Hindlimb muscle (tissue), 1 donor: ENCODE measurements around the gene MYOM1. TPM values are rescaled to one million over a fixed set of nuclear protein-coding genes. Genes with fewer than 3 reads are reported as not detected.
"Not testable (repeated sequence)": the region's sequence is repeated elsewhere in the genome, so short reads cannot be mapped to it uniquely, and the experiment has no call there.

Experiments used
- DNase-seq: peaks from one replicate; pipeline ENCODE4 v3.0.0-alpha.2; 2013
- polyA plus RNA-seq: library from polyadenylated mRNA; unstranded; fragments of 120-200 nt; gene quantifications from one replicate; pipeline ENCODE4 v1.2.1, GENCODE V29; 2013; ENCODE audit not compliant: insufficient read length

The MYOM1 gene
- polyA plus RNA-seq, 1 donor: 679 TPM

- DNase-seq: no peak
These were observed 144.3 kb downstream of the MYOM1 start for GRCh38 chr18:3075491-3075890.

- no peak for DNase-seq
These were observed 145.7 kb downstream of the MYOM1 start for GRCh38 chr18:3074087-3074486.

- DNase-seq: not testable (repeated sequence)
These were observed 146.4 kb downstream of the MYOM1 start for GRCh38 chr18:3073353-3073752.

GRCh38 chr18:3071676-3072075, 148.1 kb downstream of the MYOM1 start:
- no peak for DNase-seq

GRCh38 chr18:3069671-3070433, 149.9 kb downstream of the MYOM1 start:
- no peak for DNase-seq

- DNase-seq: no peak
These were observed 152.0 kb downstream of the MYOM1 start for GRCh38 chr18:3067722-3068121.

GRCh38 chr18:3067165-3067661, 152.6 kb downstream of the MYOM1 start:
- DNase-seq: no peak

- DNase-seq: no peak
These were observed 153.2 kb downstream of the MYOM1 start for GRCh38 chr18:3066341-3067110.

- not testable (repeated sequence) for DNase-seq
These were observed 156.0 kb downstream of the MYOM1 start for GRCh38 chr18:3063766-3064165.

- peak; percentile 53 for DNase-seq
These were observed 156.7 kb downstream of the MYOM1 start for GRCh38 chr18:3062798-3063680.

- DNase-seq: no peak
These were observed 158.0 kb downstream of the MYOM1 start for GRCh38 chr18:3061581-3062312.

- no peak for DNase-seq
These were observed 158.8 kb downstream of the MYOM1 start for GRCh38 chr18:3060667-3061580.

- no peak for DNase-seq
These were observed 160.5 kb downstream of the MYOM1 start for GRCh38 chr18:3059272-3059671.

- DNase-seq: no peak
These were observed 161.2 kb downstream of the MYOM1 start for GRCh38 chr18:3058328-3059191.

GRCh38 chr18:3057526-3057925, 162.2 kb downstream of the MYOM1 start:
- no peak for DNase-seq

GRCh38 chr18:3056311-3056710, 163.5 kb downstream of the MYOM1 start:
- DNase-seq: no peak

GRCh38 chr18:3055816-3056215, 164.0 kb downstream of the MYOM1 start:
- peak; percentile 32 for DNase-seq

- DNase-seq: no peak
These were observed 164.5 kb downstream of the MYOM1 start for GRCh38 chr18:3055186-3055728.

- no peak for DNase-seq
These were observed 165.0 kb downstream of the MYOM1 start for GRCh38 chr18:3054780-3055179.

- DNase-seq: no peak
These were observed 165.6 kb downstream of the MYOM1 start for GRCh38 chr18:3054214-3054613.
